HG03196 (cell line): ENCODE data around the gene NSDHL.

Source experiments
- ATAC-seq: cut with Tn5 transposase; IDR thresholded peaks from one replicate; pipeline ENCODE4 v1.9.1; 2021; ENCODE audit not compliant: unreplicated experiment

Gene NSDHL

GRCh38 chrX:152843852-152844251 is 13.0 kb downstream of the NSDHL start:
- ATAC-seq = no peak

GRCh38 chrX:152844256-152844655 is 13.4 kb downstream of the NSDHL start:
- ATAC-seq = no peak

GRCh38 chrX:152845618-152846240 is 14.9 kb downstream of the NSDHL start:
- no peak for ATAC-seq

- ATAC-seq = no peak
These were observed 16.4 kb downstream of the NSDHL start for GRCh38 chrX:152847281-152847680.

- ATAC-seq = no peak
These were observed 19.6 kb downstream of the NSDHL start for GRCh38 chrX:152850465-152850864.

GRCh38 chrX:152853986-152854385 is 23.1 kb downstream of the NSDHL start:
- ATAC-seq = no peak

- no peak for ATAC-seq
These were observed 30.3 kb downstream of the NSDHL start for GRCh38 chrX:152861116-152861515.

GRCh38 chrX:152861826-152862225 is 31.0 kb downstream of the NSDHL start:
- ATAC-seq = no peak

GRCh38 chrX:152865232-152865920 is 34.5 kb downstream of the NSDHL start:
- ATAC-seq = no peak

- no peak for ATAC-seq
These were observed 35.5 kb downstream of the NSDHL start for GRCh38 chrX:152866386-152866785.

- ATAC-seq = no peak
These were observed 39.1 kb downstream of the NSDHL start for GRCh38 chrX:152869972-152870371.

GRCh38 chrX:152871260-152871659 is 40.4 kb downstream of the NSDHL start:
- no peak for ATAC-seq

GRCh38 chrX:152872522-152872921 is 41.7 kb downstream of the NSDHL start:
- no peak for ATAC-seq

GRCh38 chrX:152873361-152873760 is 42.5 kb downstream of the NSDHL start:
- ATAC-seq = no peak

GRCh38 chrX:152876931-152877840 is 46.3 kb downstream of the NSDHL start:
- ATAC-seq = no peak

GRCh38 chrX:152878976-152879755 is 48.3 kb downstream of the NSDHL start:
- no peak for ATAC-seq

- ATAC-seq = no peak
These were observed 50.4 kb downstream of the NSDHL start for GRCh38 chrX:152881289-152881688.

GRCh38 chrX:152884171-152884570 is 53.3 kb downstream of the NSDHL start:
- no peak for ATAC-seq

- ATAC-seq = no peak
These were observed 55.9 kb downstream of the NSDHL start for GRCh38 chrX:152886716-152887115.

GRCh38 chrX:152892499-152892898 is 61.6 kb downstream of the NSDHL start:
- ATAC-seq = no peak
